ENCODE data around the gene FBXL20.

GRCh38 chr17:39406951-39407350 is 5.5 kb upstream of the FBXL20 start:
- TF ChIP-seq CTCF (conservative IDR thresholded peaks at IDR 0.05) (no peak), EZH2 (IDR thresholded peaks at IDR 0.05; ENCODE audit: low read depth) (no peak)
